ENCODE data around the gene FAAP20. TPM values are rescaled to one million over a fixed set of nuclear protein-coding genes. Genes with fewer than 3 reads are reported as not detected.

Gene FAAP20
- total and polyA plus RNA-seq, 9 of the 15 experiments (the other 6 are each of a cell fraction or from before 2014, with no cell fraction given), result 0.58 to 143 (median 9.9) TPM

DNA sequence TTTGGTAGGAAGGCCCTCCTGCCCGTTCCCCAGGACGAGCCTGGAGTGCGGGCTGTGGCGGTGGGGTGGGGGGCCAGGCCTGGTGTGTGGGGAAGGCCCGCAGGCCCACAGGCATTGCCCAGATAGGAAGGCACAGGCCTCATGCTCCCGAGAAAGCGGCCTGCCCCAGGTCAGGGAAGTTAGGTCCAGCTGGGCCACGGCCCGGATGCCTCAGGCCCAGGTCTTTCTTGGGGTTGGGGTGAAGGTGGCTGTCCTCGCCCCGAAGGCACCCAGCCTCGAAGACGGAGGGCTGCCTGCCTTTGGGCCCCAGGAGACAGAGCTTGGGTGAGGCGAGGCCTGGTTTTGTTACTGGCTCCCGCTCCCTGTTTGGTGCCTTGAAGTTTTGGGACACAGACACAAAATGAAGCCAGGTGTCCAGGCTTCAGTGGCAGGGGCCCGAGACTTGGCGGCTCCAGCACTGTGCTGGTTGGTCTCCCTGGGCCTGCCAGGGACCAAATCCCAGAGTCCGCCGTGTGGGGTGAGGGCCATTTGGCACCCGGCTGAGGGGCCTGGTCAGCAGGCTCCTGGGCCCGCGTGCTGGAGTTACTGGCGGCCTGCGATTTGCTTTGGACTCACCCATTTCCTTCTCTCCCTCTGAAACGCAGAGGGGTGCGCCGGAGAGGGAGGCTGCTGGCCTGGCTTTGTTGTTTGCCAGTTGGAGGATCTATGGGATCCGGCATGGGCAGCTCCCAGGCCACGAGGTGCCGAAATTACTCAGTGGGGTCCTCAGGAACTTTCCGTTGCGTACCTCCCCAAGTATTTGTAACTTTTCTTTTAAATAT lies 35.5 kb upstream of the FAAP20 start (continued):
- TF ChIP-seq MAX (CRISPR knock-in tag; IDR thresholded peaks at IDR 0.05) (peak; percentile 66; the same call in 1 of the 2 replicates), FOSL1 (tag; conservative IDR thresholded peaks at IDR 0.05) (no peak), VEZF1 (CRISPR knock-in tag; IDR thresholded peaks at IDR 0.05) (no peak; the same call in 1 of the 2 replicates), TEAD1 (CRISPR knock-in tag; IDR thresholded peaks at IDR 0.05) (peak in 1 of 2 experiments; percentile 51; a peak in 1 of 4 replicates), DMBX1 (CRISPR knock-in tag; IDR thresholded peaks at IDR 0.05; ENCODE audit: borderline replicate concordance) (peak; percentile 64; the same call in 1 of the 2 replicates), SREBF2 (CRISPR knock-in tag; IDR thresholded peaks at IDR 0.05) (no peak), ZNF197 (CRISPR knock-in tag; IDR thresholded peaks at IDR 0.05; ENCODE audit: low read depth) (no peak), POLR2G (IDR thresholded peaks at IDR 0.05; ENCODE audit: low read depth, low read length) (peak; percentile 48; the same call in 1 of the 2 replicates), JUNB (CRISPR knock-in tag; conservative IDR thresholded peaks at IDR 0.05) (no peak; the same call in 1 of the 2 replicates), ASH1L (IDR thresholded peaks at IDR 0.05; ENCODE audit: borderline replicate concordance, low read depth, partially characterized antibody) (no peak), DACH1 (IDR thresholded peaks at IDR 0.05; ENCODE audit: partially characterized antibody) (peak; percentile 29), ZNF511 (CRISPR knock-in tag; IDR thresholded peaks at IDR 0.05) (peak; percentile 26; the same call in 1 of the 2 replicates), MECOM (CRISPR knock-in tag; IDR thresholded peaks at IDR 0.05) (0 out of 2 replicates have a peak, but pooled peaks have one; percentile 17), CUX1 (CRISPR knock-in tag; IDR thresholded peaks at IDR 0.05) (no peak), SMARCB1 (IDR thresholded peaks at IDR 0.05; ENCODE audit: insufficient read length, low read depth) (no peak), RBM22 (IDR thresholded peaks at IDR 0.05; ENCODE audit: low read depth, low read length, poor library complexity, severe bottlenecking) (peak; percentile 53), GABPB1 (CRISPR knock-in tag; IDR thresholded peaks at IDR 0.05) (0 out of 2 replicates have a peak, but pooled peaks have one; percentile 48), TEAD4 (IDR thresholded peaks at IDR 0.05; ENCODE audit: low read length) (no peak), TEAD4 (CRISPR knock-in tag; IDR thresholded peaks at IDR 0.05; ENCODE audit: borderline replicate concordance) (peak; percentile 33; the same call in 1 of the 2 replicates)
